MM.1S (cell line): ENCODE data around the gene SLC6A13.

Experiments used
- CTCF ChIP-seq: fragments of 300-600 bp; sonication (generic); IDR thresholded peaks from 2 replicates; pipeline ENCODE4 v1.5.1; 2016; ENCODE audit warnings: antibody characterized with exemption, low read length, mixed read lengths
- EZH2 ChIP-seq: fragments of 300-600 bp; sonication (generic); optimal IDR thresholded peaks from 2 replicates; pipeline ENCODE3; 2017; ENCODE audit warnings: low read depth, mild to moderate bottlenecking, antibody characterized with exemption, low read length, mixed read lengths
- EZH2phosphoT487 ChIP-seq: fragments of 300-600 bp; sonication (generic); IDR thresholded peaks from 2 replicates; pipeline ENCODE4 v1.6.1; 2018; ENCODE audit warnings: antibody characterized with exemption, low read length

GRCh38 chr12:234019-234418 lies 28.6 kb downstream of the SLC6A13 start:
- TF ChIP-seq EZH2phosphoT487 (no peak), CTCF (no peak), EZH2 (no peak)
